ENCODE measurements around the gene PXMP4.

Gene PXMP4

GRCh38 chr20:33679758-33680485 is 40.2 kb downstream of the PXMP4 start:
- Histone ChIP-seq H3K27ac (no peak overlapping the region), H3K36me3 (ENCODE audit: insufficient read depth, low read length) (peaks cover 34% of the 10 kb centered on the region), H3K9ac (ENCODE audit: insufficient read length) (no peak overlapping the region), H3K4me3 (no peak overlapping the region), H3K9me3 (ENCODE audit: low read depth, low read length) (no peaks in the 10 kb centered on the region)
- DNase-seq (ENCODE audit: low read depth, low spot score) = no peak
- TF ChIP-seq EZH2 (IDR thresholded peaks at IDR 0.05) (no peak), POLR2AphosphoS5 (IDR thresholded peaks at IDR 0.05; ENCODE audit: borderline replicate concordance, low read depth, low read length) (no peak; the same call in 1 of the 2 replicates)

GRCh38 chr20:33677991-33678702 is 42.0 kb downstream of the PXMP4 start:
- Histone ChIP-seq H3K4me3 (no peak overlapping the region), H3K9ac (ENCODE audit: insufficient read length) (no peak overlapping the region), H3K36me3 (ENCODE audit: insufficient read depth, low read length) (peaks cover 34% of the 10 kb centered on the region), H3K27ac (0 out of 2 replicates have a peak overlapping the region, but pooled peaks have one; percentile 36), H3K9me3 (ENCODE audit: low read depth, low read length) (no peaks in the 10 kb centered on the region)
- no peak for DNase-seq (ENCODE audit: low read depth, low spot score)
- TF ChIP-seq POLR2AphosphoS5 (IDR thresholded peaks at IDR 0.05; ENCODE audit: borderline replicate concordance, low read depth, low read length) (no peak), FOXP2 (optimal IDR thresholded peaks at IDR 0.05; ENCODE audit: control extremely low read depth, extremely low read length, insufficient read depth) (no peak), EZH2 (IDR thresholded peaks at IDR 0.05) (no peak)

GRCh38 chr20:33676652-33677645 is 43.2 kb downstream of the PXMP4 start:
- TF ChIP-seq EZH2 (IDR thresholded peaks at IDR 0.05) (no peak), POLR2AphosphoS5 (IDR thresholded peaks at IDR 0.05; ENCODE audit: borderline replicate concordance, low read depth, low read length) (no peak; the same call in 1 of the 2 replicates), FOXP2 (optimal IDR thresholded peaks at IDR 0.05; ENCODE audit: control extremely low read depth, extremely low read length, insufficient read depth) (no peak)
- Histone ChIP-seq H3K9ac (ENCODE audit: insufficient read length) (no peak overlapping the region), H3K27ac (no peak overlapping the region), H3K9me3 (ENCODE audit: low read depth, low read length) (no peaks in the 10 kb centered on the region), H3K36me3 (ENCODE audit: insufficient read depth, low read length) (peaks cover 31% of the 10 kb centered on the region), H3K4me3 (no peak overlapping the region)
- no peak for DNase-seq (ENCODE audit: low read depth, low spot score)

- peak overlapping the region; percentile 90 for H3K27ac ChIP-seq
- peaks cover 31% of the 10 kb centered on the region for H3K36me3 ChIP-seq (ENCODE audit: insufficient read depth, low read length)
- H3K9me3 ChIP-seq (ENCODE audit: low read depth, low read length) = no peaks in the 10 kb centered on the region
- H3K4me3 ChIP-seq = no peak overlapping the region
- DNase-seq (ENCODE audit: low read depth, low spot score) = no peak
- no peak for TF ChIP-seq FOXP2 (optimal IDR thresholded peaks at IDR 0.05; ENCODE audit: control extremely low read depth, extremely low read length, insufficient read depth)
- TF ChIP-seq EZH2 (IDR thresholded peaks at IDR 0.05) = no peak
- TF ChIP-seq POLR2AphosphoS5 (IDR thresholded peaks at IDR 0.05; ENCODE audit: borderline replicate concordance, low read depth, low read length) = no peak
- no peak overlapping the region for H3K9ac ChIP-seq (ENCODE audit: insufficient read length)
Measured at GRCh38 chr20:33676121-33676520, 44.0 kb downstream of the PXMP4 start.

- TF ChIP-seq POLR2AphosphoS5 (IDR thresholded peaks at IDR 0.05; ENCODE audit: borderline replicate concordance, low read depth, low read length) (no peak), EZH2 (IDR thresholded peaks at IDR 0.05) (no peak), FOXP2 (optimal IDR thresholded peaks at IDR 0.05; ENCODE audit: control extremely low read depth, extremely low read length, insufficient read depth) (no peak)
- peak overlapping the region; percentile 90 for H3K27ac ChIP-seq
- no peak for DNase-seq (ENCODE audit: low read depth, low spot score)
Measured at GRCh38 chr20:33675136-33675959, 44.8 kb downstream of the PXMP4 start.

GRCh38 chr20:33674294-33675135 is 45.6 kb downstream of the PXMP4 start, which contains the start of gene NECAB3:
TSS of gene NECAB3 (minus strand) at chr20:33674428. CDS start at chr20:33674352, 76 bp downstream.
- DNase-seq (ENCODE audit: low read depth, low spot score) = no peak
- no peak for TF ChIP-seq FOXP2 (optimal IDR thresholded peaks at IDR 0.05; ENCODE audit: control extremely low read depth, extremely low read length, insufficient read depth)
- TF ChIP-seq POLR2AphosphoS5 (IDR thresholded peaks at IDR 0.05; ENCODE audit: borderline replicate concordance, low read depth, low read length) = peak; percentile 68
- no peak for TF ChIP-seq EZH2 (IDR thresholded peaks at IDR 0.05)
- H3K36me3 ChIP-seq (ENCODE audit: insufficient read depth, low read length) = peaks cover 20% of the 10 kb centered on the region
- H3K9me3 ChIP-seq (ENCODE audit: low read depth, low read length) = no peaks in the 10 kb centered on the region
- H3K4me3 ChIP-seq = peak within 1 kb of the TSS; percentile 87
- peak within 1 kb of the TSS; percentile 87 for H3K9ac ChIP-seq (ENCODE audit: insufficient read length)
- peak within 1 kb of the TSS; percentile 90 for H3K27ac ChIP-seq

More at GRCh38 chr20:33675136-33675959, 44.8 kb downstream of the PXMP4 start:
- peak overlapping the region; percentile 18; the same call in 1 of the 2 replicates for H3K4me3 ChIP-seq
- peaks cover 28% of the 10 kb centered on the region for H3K36me3 ChIP-seq (ENCODE audit: insufficient read depth, low read length)
- peak overlapping the region; percentile 5 for H3K9ac ChIP-seq (ENCODE audit: insufficient read length)
- H3K9me3 ChIP-seq (ENCODE audit: low read depth, low read length) = no peaks in the 10 kb centered on the region
